GM10266 (cell line): ENCODE results near the gene BANF2.

Experiments
- DNase-seq: peaks from one replicate; pipeline ENCODE4 v3.0.0; 2012; ENCODE audit errors: extremely low spot score
- TF ChIP-seq, protein P1 (sequence below): IDR thresholded peaks from 2 replicates; pipeline ENCODE4 v1.5.1; 2012; ENCODE audit warnings: mild to moderate bottlenecking, low read depth; ENCODE audit not compliant: control insufficient read depth, insufficient read depth; ENCODE audit errors: missing control alignments

BANF2 gene

DNA sequence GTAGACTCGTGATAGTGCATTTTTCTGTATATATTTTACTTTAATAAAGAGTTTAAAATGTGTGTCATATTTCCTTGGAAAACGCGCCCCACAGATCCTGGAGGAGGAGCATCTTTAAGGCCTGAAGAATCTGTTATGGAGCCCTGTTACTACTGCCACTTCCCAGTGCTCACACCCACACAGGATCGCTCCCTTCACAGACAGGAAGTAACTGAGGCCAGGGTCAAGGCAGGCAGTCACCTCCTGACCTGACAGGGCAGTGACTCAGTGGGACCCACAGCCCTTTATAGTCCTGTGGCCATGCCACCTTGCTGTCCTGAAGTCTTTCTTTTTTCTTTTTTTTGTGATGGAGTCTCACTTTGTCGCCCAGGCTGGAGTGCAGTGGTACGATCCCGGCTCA is 26.7 kb upstream of the BANF2 start:
- TF ChIP-seq, protein P1, sequence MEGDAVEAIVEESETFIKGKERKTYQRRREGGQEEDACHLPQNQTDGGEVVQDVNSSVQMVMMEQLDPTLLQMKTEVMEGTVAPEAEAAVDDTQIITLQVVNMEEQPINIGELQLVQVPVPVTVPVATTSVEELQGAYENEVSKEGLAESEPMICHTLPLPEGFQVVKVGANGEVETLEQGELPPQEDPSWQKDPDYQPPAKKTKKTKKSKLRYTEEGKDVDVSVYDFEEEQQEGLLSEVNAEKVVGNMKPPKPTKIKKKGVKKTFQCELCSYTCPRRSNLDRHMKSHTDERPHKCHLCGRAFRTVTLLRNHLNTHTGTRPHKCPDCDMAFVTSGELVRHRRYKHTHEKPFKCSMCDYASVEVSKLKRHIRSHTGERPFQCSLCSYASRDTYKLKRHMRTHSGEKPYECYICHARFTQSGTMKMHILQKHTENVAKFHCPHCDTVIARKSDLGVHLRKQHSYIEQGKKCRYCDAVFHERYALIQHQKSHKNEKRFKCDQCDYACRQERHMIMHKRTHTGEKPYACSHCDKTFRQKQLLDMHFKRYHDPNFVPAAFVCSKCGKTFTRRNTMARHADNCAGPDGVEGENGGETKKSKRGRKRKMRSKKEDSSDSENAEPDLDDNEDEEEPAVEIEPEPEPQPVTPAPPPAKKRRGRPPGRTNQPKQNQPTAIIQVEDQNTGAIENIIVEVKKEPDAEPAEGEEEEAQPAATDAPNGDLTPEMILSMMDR: no peak
- no peak for DNase-seq

DNA sequence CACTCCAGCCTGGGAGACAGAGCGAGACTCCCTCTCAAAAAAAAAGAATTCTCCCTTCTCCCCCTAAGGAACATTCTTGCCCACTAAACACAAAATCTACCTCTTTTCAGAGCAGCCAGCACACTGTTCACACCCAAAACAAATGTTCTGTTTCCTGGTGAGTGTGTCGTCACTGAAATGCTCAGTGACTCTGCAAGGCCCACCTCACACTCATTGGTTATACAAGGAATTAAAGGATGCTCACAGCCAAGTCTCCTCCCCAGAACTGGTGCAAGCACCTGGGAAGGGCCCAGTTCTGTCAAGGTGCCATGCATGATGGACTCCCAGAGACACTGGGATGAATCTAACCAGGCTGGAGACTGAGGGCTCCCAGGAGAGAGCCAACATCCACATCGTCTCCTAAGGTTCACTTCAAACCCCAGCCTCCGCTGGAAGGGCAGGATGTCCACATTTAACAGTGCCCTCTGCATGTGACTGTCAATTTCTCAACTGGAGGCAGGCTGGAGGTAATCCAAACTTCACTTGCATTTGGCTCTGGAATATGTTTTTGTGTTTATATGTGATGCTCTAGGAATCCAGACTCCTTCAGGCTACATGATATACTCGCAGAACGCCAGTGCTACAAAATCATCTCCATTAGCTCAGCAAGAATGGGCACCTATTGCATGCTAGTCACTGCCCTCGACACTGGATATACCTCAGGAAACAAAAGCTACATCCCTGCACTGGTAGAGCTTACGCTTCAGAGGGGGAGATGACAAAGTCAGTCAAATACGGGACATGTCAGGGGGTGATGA is 24.8 kb upstream of the BANF2 start:
- TF ChIP-seq, protein P1: no peak
- DNase-seq: no peak

DNA sequence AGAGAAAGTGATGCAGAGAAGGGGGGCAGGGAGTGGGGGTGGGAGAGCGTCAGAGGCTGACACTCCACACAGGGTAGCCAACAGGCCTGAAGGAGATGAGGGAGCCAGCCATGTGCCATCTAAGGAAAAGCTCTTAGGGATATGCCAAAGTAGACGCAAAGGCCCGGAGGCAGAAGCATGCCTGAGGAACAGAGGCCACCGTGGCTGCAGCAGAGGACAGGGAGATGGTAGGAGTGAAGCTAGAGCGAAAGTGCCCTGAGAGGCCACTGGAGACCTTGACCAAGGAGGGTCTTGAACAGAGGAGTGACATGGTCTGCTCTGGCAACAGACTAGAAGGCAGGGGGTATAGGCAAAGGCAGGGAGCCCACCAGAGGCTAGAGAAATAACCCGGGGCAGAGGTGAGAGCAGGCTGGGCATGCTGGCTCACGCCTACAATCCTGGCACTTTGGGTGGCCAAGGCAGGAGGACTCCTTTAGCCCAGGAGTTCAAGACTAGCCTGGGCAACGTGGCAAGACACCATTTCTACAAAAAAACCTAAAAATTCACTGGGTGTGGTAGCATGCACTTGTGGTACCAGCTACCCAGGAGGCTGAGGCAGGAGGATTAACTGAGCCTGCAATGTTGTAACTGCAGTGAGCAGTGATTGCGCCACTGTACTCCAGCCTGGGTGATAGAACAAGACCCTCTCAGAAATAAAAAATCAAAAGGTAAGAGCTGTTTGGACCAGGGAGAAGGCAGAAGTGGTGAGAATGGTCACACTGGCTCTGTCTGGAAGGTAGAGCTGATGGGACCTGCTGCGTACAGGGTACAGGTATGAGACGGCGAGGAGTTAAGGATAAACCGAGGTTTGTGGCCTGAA is 24.0 kb upstream of the BANF2 start:
- DNase-seq: no peak
- TF ChIP-seq, protein P1: no peak

DNA sequence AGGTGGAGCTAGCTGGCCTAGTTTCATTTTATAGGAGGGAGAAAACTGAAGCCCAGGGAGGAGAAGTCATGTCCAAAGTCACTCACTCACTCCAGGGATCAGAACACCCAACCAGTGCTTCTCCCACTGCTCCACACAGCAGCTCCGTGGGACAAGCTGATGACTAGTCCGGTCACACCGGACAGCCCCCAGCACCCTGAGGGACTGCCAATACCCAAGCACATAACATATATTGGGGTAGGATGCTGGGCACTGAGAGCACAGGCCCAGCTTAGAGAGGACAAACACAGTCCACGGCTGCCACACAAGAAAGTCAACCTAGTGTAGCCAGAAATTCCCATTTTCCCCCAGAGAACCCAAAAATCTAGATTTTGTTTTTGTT is 23.4 kb upstream of the BANF2 start:
- TF ChIP-seq, protein P1: no peak
- DNase-seq: no peak

DNA sequence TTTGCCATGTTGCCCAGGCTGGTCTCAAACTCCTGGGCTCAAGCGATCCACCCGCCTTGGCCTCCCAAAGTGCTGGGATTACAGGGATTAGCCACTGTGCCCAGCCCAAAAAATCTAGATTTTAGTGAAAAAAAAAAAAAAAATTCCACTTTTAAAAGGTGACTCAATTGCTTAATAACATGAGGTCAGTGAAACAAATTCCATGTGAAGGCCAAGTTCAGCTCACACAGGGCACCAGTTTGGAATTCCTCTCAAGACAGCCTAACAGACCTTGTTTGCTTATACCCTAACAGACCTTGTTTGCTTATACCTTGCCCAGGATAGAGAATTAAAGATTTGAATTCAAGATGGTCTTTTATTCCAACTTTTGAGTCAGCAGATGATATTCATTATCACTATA is 22.8 kb upstream of the BANF2 start:
- TF ChIP-seq, protein P1: no peak

DNA sequence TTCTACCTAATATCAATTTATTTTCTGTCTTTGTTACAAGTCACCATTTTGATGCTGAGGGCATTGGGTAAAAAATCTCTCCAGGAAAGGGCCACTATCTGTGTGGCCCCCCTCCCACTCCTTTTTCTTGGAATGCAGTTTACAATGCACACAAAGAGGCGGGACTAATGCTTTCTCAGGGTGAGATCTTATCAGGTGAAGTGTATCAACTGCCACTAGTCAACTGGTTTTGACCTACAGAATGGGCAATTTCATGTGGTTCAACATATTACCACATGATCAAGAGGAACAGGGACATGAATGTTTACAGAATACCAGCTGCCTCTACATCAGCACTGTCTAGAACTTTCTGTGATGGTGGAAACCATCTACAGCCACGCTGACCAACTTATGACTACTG is 21.5 kb upstream of the BANF2 start:
- DNase-seq: no peak
- TF ChIP-seq, protein P1: no peak

More for the DNA sequence above, 22.8 kb upstream of the BANF2 start:
- DNase-seq: no peak

DNA sequence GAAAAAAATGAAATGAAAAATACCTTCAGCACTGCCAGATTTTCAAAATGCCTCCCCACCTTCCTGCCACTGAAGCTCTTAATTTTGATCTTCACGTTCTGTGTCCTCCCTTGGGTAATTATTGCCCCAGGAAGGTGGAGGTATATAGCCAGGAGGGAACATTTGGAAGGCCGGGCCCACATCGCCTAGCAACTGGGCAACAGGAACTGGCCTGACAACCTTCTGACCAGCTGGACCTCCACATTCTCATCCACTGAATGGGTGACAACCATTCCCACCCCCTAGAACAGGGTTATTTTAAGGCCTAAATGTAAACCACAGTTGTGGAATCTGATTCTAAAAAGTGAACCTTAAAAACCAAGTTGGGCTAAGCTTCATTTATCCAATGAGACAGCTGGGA is 20.9 kb upstream of the BANF2 start:
- DNase-seq: no peak
- TF ChIP-seq, protein P1: no peak
